HEK293T (cell line): Measurements from ENCODE around the gene DNAAF5.
"Not testable (repeated sequence)": the region's sequence is repeated elsewhere in the genome, so short reads cannot be mapped to it uniquely, and the experiment has no call there.

Experiments used
- CTCF ChIA-PET: fragments of 350-600 bp; formaldehyde crosslinking; extraction: SDS; loops from one replicate; lab custom pipeline; 2021; ENCODE audit warnings: antibody characterized with exemption, inconsistent platforms; lab: Yijun Ruan, JAX
- POLR2A ChIA-PET: fragments of 350-600 bp; formaldehyde crosslinking; extraction: SDS; loops from one replicate; lab custom pipeline; 2020; ENCODE audit warnings: antibody characterized with exemption, inconsistent platforms; lab: Yijun Ruan, JAX
- DNase-seq: peaks from one replicate; pipeline ENCODE4 v3.0.0; 2012; ENCODE audit warnings: mixed read lengths; ENCODE audit errors: extremely low spot score
- ARNT ChIP-seq: fragments of 450-650 bp; IDR thresholded peaks from 2 replicates; pipeline ENCODE4 v1.6.1; 2017; ENCODE audit warnings: mild to moderate bottlenecking
- BHLHE40 ChIP-seq: fragments of 450-650 bp; IDR thresholded peaks from 2 replicates; pipeline ENCODE4 v1.6.1; 2016; ENCODE audit warnings: mild to moderate bottlenecking, moderate library complexity, borderline replicate concordance
- CTBP1 ChIP-seq: fragments of 450-650 bp; IDR thresholded peaks from 2 replicates; pipeline ENCODE4 v1.6.1; 2016; ENCODE audit warnings: borderline replicate concordance
- ELF4 ChIP-seq: fragments of 450-650 bp; IDR thresholded peaks from 2 replicates; pipeline ENCODE4 v1.6.1; 2017; ENCODE audit warnings: antibody characterized with exemption
- FOXA1 ChIP-seq: fragments of 450-650 bp; IDR thresholded peaks from 2 replicates; pipeline ENCODE4 v1.6.1; 2016; ENCODE audit warnings: mild to moderate bottlenecking
- FOXK2 ChIP-seq: fragments of 450-650 bp; IDR thresholded peaks from 2 replicates; pipeline ENCODE4 v1.6.1; 2016; ENCODE audit warnings: mild to moderate bottlenecking
- FOXM1 ChIP-seq: fragments of 450-650 bp; IDR thresholded peaks from 2 replicates; pipeline ENCODE4 v1.6.1; 2017; ENCODE audit warnings: mild to moderate bottlenecking, borderline replicate concordance
- HDGF ChIP-seq: fragments of 450-650 bp; IDR thresholded peaks from 2 replicates; pipeline ENCODE4 v1.6.1; 2017; ENCODE audit warnings: antibody characterized with exemption, borderline replicate concordance
- L3MBTL2 ChIP-seq: fragments of 450-650 bp; conservative IDR thresholded peaks from 2 replicates; pipeline ENCODE4 v1.6.1; 2016; ENCODE audit warnings: mild to moderate bottlenecking
- LEF1 ChIP-seq: fragments of 450-650 bp; IDR thresholded peaks from 2 replicates; pipeline ENCODE4 v1.6.1; 2017; ENCODE audit warnings: mild to moderate bottlenecking, borderline replicate concordance
- NFRKB ChIP-seq: fragments of 450-650 bp; IDR thresholded peaks from 2 replicates; pipeline ENCODE4 v1.6.1; 2016; ENCODE audit warnings: mild to moderate bottlenecking, moderate library complexity
- SP1 ChIP-seq: fragments of 450-650 bp; IDR thresholded peaks from 2 replicates; pipeline ENCODE4 v1.6.1; 2017
- SUZ12 ChIP-seq: fragments of 450-650 bp; IDR thresholded peaks from 2 replicates; pipeline ENCODE4 v1.6.1; 2016; ENCODE audit warnings: mild to moderate bottlenecking
- TARDBP ChIP-seq: fragments of 450-650 bp; IDR thresholded peaks from 2 replicates; pipeline ENCODE4 v1.6.1; 2016
- ZNF384 ChIP-seq: fragments of 450-650 bp; IDR thresholded peaks from 2 replicates; pipeline ENCODE4 v1.6.1; 2016
- TF ChIP-seq, protein P1 (sequence below): fragments of 450-650 bp; IDR thresholded peaks from 2 replicates; pipeline ENCODE4 v1.6.1; 2016

DNAAF5 gene

DNA sequence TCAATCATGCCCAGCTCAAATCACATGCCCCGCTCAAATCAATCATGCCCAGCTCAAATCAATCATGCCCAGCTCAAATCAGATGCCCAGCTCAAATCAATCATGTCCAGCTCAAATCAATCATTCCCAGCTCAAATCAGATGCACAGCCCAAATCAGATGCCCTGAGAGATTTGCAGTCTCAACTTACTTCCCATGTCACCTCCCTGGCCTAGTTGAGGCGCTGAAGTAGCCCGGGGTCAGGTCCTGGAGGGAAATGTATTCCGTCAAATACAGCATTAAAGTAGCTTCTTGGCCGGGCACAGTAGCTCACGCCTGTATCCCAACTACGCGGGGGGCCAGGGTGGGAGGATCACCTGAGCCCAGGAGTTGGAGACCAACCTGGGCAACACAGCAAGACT lies 16.3 kb downstream of the DNAAF5 start:
- no peak for DNase-seq
- TF ChIP-seq L3MBTL2 (no peak), NFRKB (no peak), BHLHE40 (no peak)
- TF ChIP-seq, protein P1, sequence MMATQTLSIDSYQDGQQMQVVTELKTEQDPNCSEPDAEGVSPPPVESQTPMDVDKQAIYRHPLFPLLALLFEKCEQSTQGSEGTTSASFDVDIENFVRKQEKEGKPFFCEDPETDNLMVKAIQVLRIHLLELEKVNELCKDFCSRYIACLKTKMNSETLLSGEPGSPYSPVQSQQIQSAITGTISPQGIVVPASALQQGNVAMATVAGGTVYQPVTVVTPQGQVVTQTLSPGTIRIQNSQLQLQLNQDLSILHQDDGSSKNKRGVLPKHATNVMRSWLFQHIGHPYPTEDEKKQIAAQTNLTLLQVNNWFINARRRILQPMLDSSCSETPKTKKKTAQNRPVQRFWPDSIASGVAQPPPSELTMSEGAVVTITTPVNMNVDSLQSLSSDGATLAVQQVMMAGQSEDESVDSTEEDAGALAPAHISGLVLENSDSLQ, result no peak
- CTCF ChIA-PET, result no interaction called here
- POLR2A ChIA-PET, result no interaction called here

DNA sequence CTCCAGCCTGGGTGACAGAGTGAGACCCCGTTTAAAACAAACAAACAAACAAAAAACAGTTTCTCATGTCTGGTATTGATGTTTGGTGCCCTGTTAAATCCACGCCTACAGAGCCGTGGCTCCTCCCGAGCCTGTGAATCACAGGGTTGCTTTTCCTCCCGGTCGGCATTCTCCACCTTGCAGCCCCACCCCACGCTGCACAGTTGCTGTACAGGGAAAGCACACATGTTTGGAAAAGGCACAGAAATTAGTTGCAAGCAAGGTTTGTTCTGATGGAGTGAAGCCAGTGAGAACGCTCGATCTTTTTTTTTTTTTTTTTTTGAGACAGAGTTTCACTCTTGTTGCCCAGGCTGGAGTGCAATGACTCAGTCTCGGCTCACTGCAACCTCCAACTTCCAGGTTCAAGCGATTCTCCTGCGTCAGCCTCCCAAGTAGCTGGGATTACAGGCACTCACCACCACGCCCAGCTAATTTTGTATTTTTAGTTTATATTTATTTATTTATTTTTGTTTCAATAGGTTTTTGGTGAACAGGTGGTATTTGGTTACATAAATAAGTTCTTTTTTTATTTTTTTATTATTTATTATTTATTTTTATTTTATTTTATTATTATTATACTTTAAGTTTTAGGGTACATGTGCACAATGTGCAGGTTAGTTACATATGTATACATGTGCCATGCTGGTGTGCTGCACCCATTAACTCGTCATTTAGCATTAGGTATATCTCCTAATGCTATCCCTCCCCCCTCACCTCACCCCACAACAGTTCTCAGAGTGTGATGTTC lies 17.0 kb downstream of the DNAAF5 start:
- CTCF ChIA-PET, POLR2A ChIA-PET, DNase-seq: not testable (repeated sequence)

DNA sequence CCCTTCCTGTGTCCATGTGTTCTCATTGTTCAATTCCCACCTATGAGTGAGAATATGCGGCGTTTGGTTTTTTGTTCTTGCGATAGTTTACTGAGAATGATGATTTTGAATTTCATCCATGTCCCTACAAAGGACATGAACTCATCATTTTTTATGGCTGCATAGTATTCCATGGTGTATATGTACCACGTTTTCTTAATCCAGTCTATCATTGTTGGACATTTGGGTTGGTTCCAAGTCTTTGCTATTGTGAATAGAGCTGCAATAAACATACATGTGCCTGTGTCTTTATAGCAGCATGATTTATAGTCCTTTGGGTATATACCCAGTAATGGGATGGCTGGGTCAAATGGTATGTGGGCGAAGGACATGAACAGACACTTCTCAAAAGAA lies 17.6 kb downstream of the DNAAF5 start:
- CTCF ChIA-PET, DNase-seq, POLR2A ChIA-PET: not testable (repeated sequence)

DNA sequence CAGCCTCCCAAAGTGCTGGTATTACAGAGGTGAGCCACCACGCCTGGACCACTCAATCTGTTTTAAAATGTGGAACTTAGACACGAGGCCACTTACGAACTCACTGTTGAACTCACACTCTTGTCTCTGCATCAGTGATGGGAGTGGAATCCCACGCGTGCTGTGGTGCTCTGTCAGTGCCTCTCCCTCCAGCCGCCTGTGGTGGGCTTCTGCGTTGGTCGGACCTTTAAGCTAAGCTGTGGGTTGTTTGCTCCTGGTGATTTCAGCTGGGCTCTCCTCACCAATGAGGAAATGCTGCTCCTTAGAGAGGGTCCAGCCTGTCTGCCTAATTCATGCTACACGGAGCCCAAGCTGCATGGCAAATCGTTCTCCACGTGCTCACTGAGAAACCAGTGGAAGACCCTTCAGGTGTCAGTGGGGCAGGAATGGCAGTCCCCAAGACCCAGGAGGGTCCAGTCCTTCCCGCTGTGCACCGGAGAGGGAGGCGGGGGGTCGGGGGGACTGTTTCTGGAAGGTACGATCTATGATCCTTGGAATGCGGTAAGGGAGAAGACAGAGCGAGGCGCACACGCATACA lies 18.4 kb downstream of the DNAAF5 start:
- no peak for DNase-seq
- POLR2A ChIA-PET, result no interaction called here
- no peak for TF ChIP-seq SUZ12
- TF ChIP-seq ARNT, result no peak
- no peak for TF ChIP-seq TARDBP
- no peak for TF ChIP-seq BHLHE40
- TF ChIP-seq HDGF, result no peak
- TF ChIP-seq LEF1, result no peak
- TF ChIP-seq ZNF384, result no peak
- no peak for TF ChIP-seq NFRKB
- TF ChIP-seq FOXK2, result no peak
- TF ChIP-seq CTBP1, result no peak
- TF ChIP-seq SP1, result no peak
- TF ChIP-seq L3MBTL2, result no peak
- TF ChIP-seq FOXM1, result no peak
- TF ChIP-seq FOXA1, result no peak
- CTCF ChIA-PET, result no interaction called here

DNA sequence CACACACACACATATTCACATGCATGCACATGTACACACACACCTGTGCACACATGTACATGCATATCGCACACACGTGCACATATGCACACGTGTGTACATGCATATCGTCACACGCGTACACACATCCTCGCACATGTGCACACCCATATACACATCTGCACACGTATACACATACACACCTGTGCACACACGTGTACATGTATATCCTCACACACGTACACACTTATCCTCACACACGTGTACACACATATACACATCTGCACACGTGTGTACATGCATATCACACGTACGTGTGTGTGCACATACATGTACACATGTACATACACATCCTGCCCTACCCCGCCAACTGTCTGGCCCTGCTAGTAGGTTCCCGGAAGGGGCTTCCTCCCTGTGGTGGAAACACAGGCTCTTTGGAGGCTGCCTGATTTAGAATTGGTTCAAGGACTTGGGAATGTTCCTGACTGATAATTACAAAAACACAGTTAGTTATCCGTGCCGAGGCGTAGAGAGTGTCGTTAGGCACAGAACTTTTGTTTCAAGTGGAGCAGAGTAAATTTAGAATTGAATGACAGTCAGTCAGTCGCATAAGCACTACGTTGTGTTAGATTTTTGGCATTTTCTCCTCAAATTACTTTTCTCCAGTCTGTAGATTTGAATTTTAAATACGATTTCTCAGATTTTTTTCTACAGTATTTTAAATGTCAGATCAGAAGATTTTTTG lies 19.1 kb downstream of the DNAAF5 start:
- DNase-seq, result no peak
- ChIA-PET POLR2A (no interaction called here), CTCF (no interaction called here)
- TF ChIP-seq L3MBTL2, result no peak
- TF ChIP-seq HDGF, result no peak
- no peak for TF ChIP-seq FOXK2
- no peak for TF ChIP-seq ARNT
- TF ChIP-seq BHLHE40, result no peak
- no peak for TF ChIP-seq TARDBP
- TF ChIP-seq SP1, result no peak
- no peak for TF ChIP-seq ZNF384
- TF ChIP-seq FOXA1, result no peak
- no peak for TF ChIP-seq CTBP1
- TF ChIP-seq ELF4, result no peak
- TF ChIP-seq, protein P1, result no peak
- TF ChIP-seq FOXM1, result no peak
- no peak for TF ChIP-seq LEF1
- no peak for TF ChIP-seq NFRKB
- no peak for TF ChIP-seq SUZ12

DNA sequence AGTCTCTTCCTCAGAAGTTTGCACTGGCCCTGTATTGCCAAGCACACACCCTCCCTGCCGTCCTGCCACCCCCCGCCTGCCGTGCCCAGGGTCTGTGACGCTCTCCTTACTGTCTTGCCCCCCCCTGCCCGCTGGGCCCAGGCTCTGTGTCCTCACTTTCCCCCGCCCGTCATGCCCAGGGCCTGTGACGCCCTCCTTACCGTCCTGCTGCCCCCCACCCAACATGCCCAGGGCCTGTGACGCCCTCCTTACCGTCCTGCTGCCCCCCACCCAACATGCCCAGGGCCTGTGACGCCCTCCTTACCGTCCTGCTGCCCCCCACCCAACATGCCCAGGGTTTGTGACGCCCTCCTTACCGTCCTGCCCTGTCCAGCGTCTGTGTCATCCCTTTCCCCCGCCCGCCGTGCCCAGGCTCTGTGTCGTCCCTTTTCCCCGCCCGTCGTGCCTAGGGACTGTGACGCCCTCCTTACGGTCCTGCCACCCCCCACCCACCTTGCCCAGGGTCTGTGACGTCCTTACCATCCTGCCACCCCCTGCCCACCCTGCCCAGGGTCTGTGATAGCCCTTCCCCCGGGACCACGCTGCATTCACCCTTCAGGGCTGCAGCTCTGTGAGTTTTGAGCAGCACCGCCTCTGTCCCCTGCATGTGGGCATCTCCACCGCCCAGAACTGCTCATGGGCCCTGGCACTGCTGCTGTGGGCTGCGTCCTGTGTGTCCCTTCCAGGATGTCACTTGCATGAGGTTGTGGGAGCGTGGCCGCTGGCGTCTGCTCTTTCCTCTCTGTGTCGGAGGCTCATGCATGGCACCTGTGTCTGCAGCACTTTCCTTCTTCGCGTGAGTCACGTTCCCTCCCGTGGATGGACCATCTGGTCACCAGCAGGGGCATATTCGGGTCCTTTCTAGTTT lies 19.9 kb downstream of the DNAAF5 start:
- ChIA-PET CTCF (no interaction called here), POLR2A (no interaction called here)
- DNase-seq, result no peak
- TF ChIP-seq FOXK2 (no peak), L3MBTL2 (no peak), ZNF384 (no peak), BHLHE40 (no peak), CTBP1 (no peak), SUZ12 (no peak), ARNT (no peak), HDGF (no peak), FOXA1 (no peak), TARDBP (no peak), FOXM1 (no peak), SP1 (no peak), NFRKB (no peak), LEF1 (no peak)
- TF ChIP-seq, protein P1, result no peak
